C4-2B (cell line): Measurements from ENCODE around the gene RPL26.

Experiments used
- ZFX ChIP-seq: fragments of 450-650 bp; IDR thresholded peaks from 2 replicates; pipeline ENCODE4 v1.6.1; 2017
- TF ChIP-seq, protein P1 (sequence below): fragments of 450-650 bp; conservative IDR thresholded peaks from 2 replicates; pipeline ENCODE4 v1.5.1; 2017; ENCODE audit warnings: mild to moderate bottlenecking

DNA sequence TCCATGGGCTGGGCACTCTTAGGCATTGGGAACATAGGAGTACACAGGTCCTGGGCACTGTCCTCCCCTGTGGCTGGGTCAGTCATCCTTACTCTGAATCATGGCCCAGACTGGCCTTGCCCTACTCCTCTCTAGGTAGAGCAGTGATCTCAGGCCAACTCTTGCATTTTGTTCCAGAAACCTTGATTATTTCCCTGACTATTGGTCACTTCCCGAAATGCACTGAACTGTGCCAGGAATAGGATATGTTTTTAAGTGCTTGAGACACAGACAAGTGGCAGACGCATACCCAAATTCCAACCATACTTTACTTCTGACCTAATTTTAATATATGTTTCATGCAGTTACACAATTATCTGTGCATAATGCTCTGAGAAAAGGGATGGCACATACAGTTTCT lies 16.8 kb downstream of the RPL26 start:
- TF ChIP-seq, protein P1, sequence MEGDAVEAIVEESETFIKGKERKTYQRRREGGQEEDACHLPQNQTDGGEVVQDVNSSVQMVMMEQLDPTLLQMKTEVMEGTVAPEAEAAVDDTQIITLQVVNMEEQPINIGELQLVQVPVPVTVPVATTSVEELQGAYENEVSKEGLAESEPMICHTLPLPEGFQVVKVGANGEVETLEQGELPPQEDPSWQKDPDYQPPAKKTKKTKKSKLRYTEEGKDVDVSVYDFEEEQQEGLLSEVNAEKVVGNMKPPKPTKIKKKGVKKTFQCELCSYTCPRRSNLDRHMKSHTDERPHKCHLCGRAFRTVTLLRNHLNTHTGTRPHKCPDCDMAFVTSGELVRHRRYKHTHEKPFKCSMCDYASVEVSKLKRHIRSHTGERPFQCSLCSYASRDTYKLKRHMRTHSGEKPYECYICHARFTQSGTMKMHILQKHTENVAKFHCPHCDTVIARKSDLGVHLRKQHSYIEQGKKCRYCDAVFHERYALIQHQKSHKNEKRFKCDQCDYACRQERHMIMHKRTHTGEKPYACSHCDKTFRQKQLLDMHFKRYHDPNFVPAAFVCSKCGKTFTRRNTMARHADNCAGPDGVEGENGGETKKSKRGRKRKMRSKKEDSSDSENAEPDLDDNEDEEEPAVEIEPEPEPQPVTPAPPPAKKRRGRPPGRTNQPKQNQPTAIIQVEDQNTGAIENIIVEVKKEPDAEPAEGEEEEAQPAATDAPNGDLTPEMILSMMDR = no peak
- no peak for TF ChIP-seq ZFX
